Endodermal cell (in vitro differentiated cells): ENCODE measurements around the gene RAPGEF1. TPM values are rescaled to one million over a fixed set of nuclear protein-coding genes. Genes with fewer than 3 reads are reported as not detected.

Experiments
- DNase-seq: peaks from one replicate; pipeline ENCODE4 v3.0.0-alpha.2; 2017
- H3K27ac ChIP-seq: 2 replicates; pipeline ENCODE4 v1.5.1; 2013; ENCODE audit warnings: mild to moderate bottlenecking, low read depth, low read length, moderate library complexity
- H3K27me3 ChIP-seq: 2 replicates; pipeline ENCODE4 v1.6.1; 2013; ENCODE audit warnings: mild to moderate bottlenecking, low read length, moderate library complexity; ENCODE audit not compliant: insufficient read depth, control insufficient read depth, poor library complexity, severe bottlenecking
- H3K36me3 ChIP-seq: 2 replicates; pipeline ENCODE4 v1.7.0; 2013; ENCODE audit warnings: mild to moderate bottlenecking, low read length, moderate library complexity; ENCODE audit not compliant: control insufficient read depth, insufficient read depth
- H3K4me1 ChIP-seq: one replicate; pipeline ENCODE4 v1.7.0; 2013; ENCODE audit warnings: low read length; ENCODE audit not compliant: control insufficient read depth, insufficient read depth
- H3K4me3 ChIP-seq: 2 replicates; pipeline ENCODE4 v1.5.1; 2013; ENCODE audit warnings: mild to moderate bottlenecking, low read length, moderate library complexity
- H3K9ac ChIP-seq: 2 replicates; pipeline ENCODE4 v1.6.1; 2013; ENCODE audit warnings: mild to moderate bottlenecking, low read length, moderate library complexity; ENCODE audit not compliant: poor library complexity, severe bottlenecking; ENCODE audit errors: extremely low read depth
- H3K9me3 ChIP-seq: 2 replicates; pipeline ENCODE4 v1.6.1; 2013; ENCODE audit warnings: mild to moderate bottlenecking, low read length, moderate library complexity; ENCODE audit not compliant: control insufficient read depth
- H3K27ac Mint-ChIP-seq: 2 replicates; pipeline ENCODE4 v1.8.0; 2020; ENCODE audit warnings: mixed read lengths
- H3K27me3 Mint-ChIP-seq: 2 replicates; pipeline ENCODE4 v1.8.0; 2021; ENCODE audit warnings: mild to moderate bottlenecking, mixed read lengths; ENCODE audit not compliant: insufficient read depth
- H3K36me3 Mint-ChIP-seq: 2 replicates; pipeline ENCODE4 v1.8.0; 2020; ENCODE audit warnings: low read depth, mixed read lengths
- H3K4me1 Mint-ChIP-seq: 2 replicates; pipeline ENCODE4 v1.8.0; 2020; ENCODE audit warnings: mixed read lengths
- H3K4me3 Mint-ChIP-seq: 2 replicates; pipeline ENCODE4 v1.8.0; 2020; ENCODE audit warnings: mild to moderate bottlenecking, moderate library complexity, mixed read lengths
- H3K9me3 Mint-ChIP-seq: 2 replicates; pipeline ENCODE4 v1.8.0; 2020; ENCODE audit warnings: mild to moderate bottlenecking, mixed read lengths
- CTCF ChIP-seq: fragments of 200-600 bp; sonication (generic); conservative IDR thresholded peaks from 2 replicates; pipeline ENCODE4 v1.5.0; 2021; ENCODE audit warnings: antibody characterized with exemption, mild to moderate bottlenecking
- WGBS, 2 experiments: methylation state at CpG; one replicate each; pipeline versions ENCODE4 v1.1.5 to v1.1.7; 2013; ENCODE audit warnings: missing lambda C conversion rate in 2 of 2, mixed read lengths in 1 of 2; ENCODE audit not compliant: insufficient coverage in 1 of 2, insufficient read length in 1 of 2; 5-methylcytosine and 5-hydroxymethylcytosine counted together
- total RNA-seq, 2 donors: library from RNA; stranded (reverse); fragmentation: NEBNext Ultra II Directional in 1 of 2; extraction: Animal tissue kit (Norgen Biotek cat#: 25700) in 1 of 2; gene quantifications; 2 replicates in 1 of 2; 3 replicates in 1 of 2; pipeline ENCODE4 v1.2.1, GENCODE V29; 2021

RAPGEF1 gene
- total RNA-seq, 2 donors from 2014 or later, result 63.4 to 85.5 TPM

- WGBS, 2 experiments, result 93 to 96% methylated on average over 5 to 7 of the region's 7 CpGs
- no peaks in the 10 kb centered on the region for H3K36me3 ChIP-seq
- Mint-ChIP-seq H3K4me1 (peaks cover 97% of the 10 kb centered on the region), H3K36me3 (no peaks in the 10 kb centered on the region), H3K27me3 (no peaks in the 10 kb centered on the region), H3K9me3 (no peaks in the 10 kb centered on the region), H3K27ac (peak overlapping the region; percentile 57), H3K4me3 (no peak overlapping the region)
- H3K27me3 ChIP-seq, result no peaks in the 10 kb centered on the region
- no peak overlapping the region for H3K27ac ChIP-seq
- DNase-seq, result no peak
- H3K9me3 ChIP-seq, result no peaks in the 10 kb centered on the region
- H3K4me1 ChIP-seq, result peaks cover 49% of the 10 kb centered on the region
- no peak overlapping the region for H3K4me3 ChIP-seq
- no peak overlapping the region for H3K9ac ChIP-seq
- TF ChIP-seq CTCF, result no peak
Observed at GRCh38 chr9:131673531-131673930, 66.3 kb downstream of the RAPGEF1 start.

GRCh38 chr9:131673068-131673467 is 66.8 kb downstream of the RAPGEF1 start:
- Mint-ChIP-seq H3K27ac (peak overlapping the region; percentile 91), H3K9me3 (no peaks in the 10 kb centered on the region), H3K27me3 (no peaks in the 10 kb centered on the region), H3K36me3 (no peaks in the 10 kb centered on the region), H3K4me1 (peaks cover 96% of the 10 kb centered on the region), H3K4me3 (no peak overlapping the region)
- H3K27me3 ChIP-seq, result no peaks in the 10 kb centered on the region
- no peak overlapping the region for H3K4me3 ChIP-seq
- peaks cover 47% of the 10 kb centered on the region for H3K4me1 ChIP-seq
- 88 to 92% methylated on average over 1 of the region's 1 CpG for WGBS, 2 experiments
- H3K36me3 ChIP-seq, result no peaks in the 10 kb centered on the region
- H3K9ac ChIP-seq, result no peak overlapping the region
- H3K27ac ChIP-seq, result no peak overlapping the region
- H3K9me3 ChIP-seq, result no peaks in the 10 kb centered on the region
- no peak for TF ChIP-seq CTCF
- DNase-seq, result no peak

- Histone ChIP-seq H3K9ac (no peak overlapping the region), H3K27me3 (no peaks in the 10 kb centered on the region), H3K36me3 (no peaks in the 10 kb centered on the region), H3K4me3 (no peak overlapping the region), H3K9me3 (no peaks in the 10 kb centered on the region), H3K4me1 (peaks cover 43% of the 10 kb centered on the region), H3K27ac (no peak overlapping the region)
- Mint-ChIP-seq H3K27me3 (no peaks in the 10 kb centered on the region), H3K4me1 (peaks cover 89% of the 10 kb centered on the region), H3K9me3 (no peaks in the 10 kb centered on the region), H3K4me3 (no peak overlapping the region), H3K36me3 (peaks cover 1% of the 10 kb centered on the region), H3K27ac (peak overlapping the region; percentile 91)
- DNase-seq, result no peak
- 77 to 88% methylated on average over 2 to 4 of the region's 4 CpGs for WGBS, 2 experiments
- no peak for TF ChIP-seq CTCF
Observed at GRCh38 chr9:131672451-131672850, 67.4 kb downstream of the RAPGEF1 start.
